Memory B cell (primary cell): Measurements from ENCODE around the gene PLD1.

Source experiments
- ATAC-seq: fragments of 150-1000 bp; cut with Tn5 transposase; 2 replicates; pipeline ENCODE4 v1.10.0; 2021; ENCODE audit warnings: low read depth, mild to moderate bottlenecking, moderate library complexity
- DNase-seq, 2 donors: peaks; one replicate each; pipeline ENCODE4 v3.0.0; 2022; ENCODE audit warnings: low spot score in 2 of 2
- H3K27ac Mint-ChIP-seq: one replicate; pipeline ENCODE4 v1.8.0; 2022; ENCODE audit warnings: mild to moderate bottlenecking, moderate library complexity, mixed read lengths
- H3K27me3 Mint-ChIP-seq: one replicate; pipeline ENCODE4 v1.8.0; 2022; ENCODE audit warnings: mixed read lengths
- H3K36me3 Mint-ChIP-seq: one replicate; pipeline ENCODE4 v1.8.0; 2022; ENCODE audit warnings: mild to moderate bottlenecking, mixed read lengths
- H3K4me1 Mint-ChIP-seq: one replicate; pipeline ENCODE4 v1.8.0; 2022; ENCODE audit warnings: mixed read lengths
- H3K4me3 Mint-ChIP-seq: one replicate; pipeline ENCODE4 v1.8.0; 2022; ENCODE audit warnings: mild to moderate bottlenecking, moderate library complexity, mixed read lengths
- H3K9me3 Mint-ChIP-seq: one replicate; pipeline ENCODE4 v1.8.0; 2022; ENCODE audit warnings: mixed read lengths

PLD1 gene

DNA sequence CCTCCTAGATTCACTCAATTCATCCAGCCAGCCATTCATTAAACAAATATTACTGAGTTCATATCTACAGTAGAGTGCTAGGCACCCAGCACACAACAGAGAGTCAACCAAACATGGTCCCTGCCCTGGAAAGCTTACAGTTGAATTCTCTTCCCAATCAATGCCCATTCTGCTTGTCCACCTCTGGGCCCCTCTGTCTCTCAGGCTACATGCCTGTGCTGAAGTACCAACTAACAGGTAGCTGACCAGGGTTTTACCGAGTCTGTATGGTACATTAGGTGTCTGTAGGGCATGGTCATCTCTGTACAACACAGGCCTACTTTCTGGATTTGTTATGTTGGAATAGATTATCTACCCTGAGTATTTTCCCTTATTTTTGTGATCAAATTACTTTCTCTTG, 23.3 kb downstream of the PLD1 start:
- H3K9me3 Mint-ChIP-seq: no peaks in the 10 kb centered on the region
- H3K36me3 Mint-ChIP-seq: no peaks in the 10 kb centered on the region
- no peak overlapping the region for H3K27ac Mint-ChIP-seq
- ATAC-seq: no peak
- DNase-seq: no peak
- H3K4me1 Mint-ChIP-seq: no peaks in the 10 kb centered on the region
- peaks cover 1% of the 10 kb centered on the region for H3K27me3 Mint-ChIP-seq
- no peak overlapping the region for H3K4me3 Mint-ChIP-seq

DNA sequence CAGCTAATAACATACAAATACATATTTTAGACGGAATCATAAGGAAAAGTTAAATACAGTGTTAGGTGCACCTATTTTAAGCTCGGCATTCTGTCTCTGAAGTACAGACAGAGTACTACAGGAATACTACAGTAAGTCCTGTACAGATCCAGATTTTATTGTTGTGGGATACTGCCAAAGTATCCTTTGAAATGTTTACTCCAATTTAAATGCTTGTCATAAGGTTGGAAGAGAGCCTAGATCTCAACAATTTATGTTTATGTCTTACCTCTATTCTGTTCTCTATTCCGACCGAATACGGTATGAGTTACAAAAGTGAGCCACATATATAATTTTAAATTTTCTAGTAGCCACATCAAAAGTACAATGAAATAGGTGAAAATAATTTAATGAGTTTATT, 25.3 kb downstream of the PLD1 start:
- H3K9me3 Mint-ChIP-seq: no peaks in the 10 kb centered on the region

DNA sequence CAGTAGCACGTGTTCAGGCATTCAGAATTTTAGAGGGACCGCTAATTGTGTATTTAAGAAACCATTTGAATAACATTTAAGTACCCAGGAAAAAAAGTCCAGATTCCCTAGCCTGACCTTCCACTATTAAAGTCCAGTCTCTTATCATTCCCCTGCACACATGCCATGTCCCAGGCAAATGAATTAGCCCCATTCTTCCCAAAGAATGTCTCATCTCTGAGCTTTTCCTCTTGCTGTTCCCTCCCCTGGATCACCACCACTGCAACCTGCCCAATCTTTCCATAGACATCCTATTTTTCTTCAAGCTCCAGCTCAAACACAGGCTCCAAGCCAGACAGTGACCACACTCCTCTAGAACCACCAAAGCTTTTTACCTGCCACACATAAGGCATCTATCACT, 25.9 kb downstream of the PLD1 start:
- no peak for ATAC-seq
- Mint-ChIP-seq H3K4me3 (no peak overlapping the region), H3K4me1 (no peaks in the 10 kb centered on the region), H3K27ac (no peak overlapping the region), H3K27me3 (no peaks in the 10 kb centered on the region), H3K9me3 (no peaks in the 10 kb centered on the region), H3K36me3 (no peaks in the 10 kb centered on the region)
- DNase-seq: no peak

More for the DNA sequence above, 25.3 kb downstream of the PLD1 start:
- no peaks in the 10 kb centered on the region for H3K4me1 Mint-ChIP-seq
- no peaks in the 10 kb centered on the region for H3K36me3 Mint-ChIP-seq
- no peak for DNase-seq
- ATAC-seq: no peak
- H3K27ac Mint-ChIP-seq: no peak overlapping the region
- no peaks in the 10 kb centered on the region for H3K27me3 Mint-ChIP-seq
- no peak overlapping the region for H3K4me3 Mint-ChIP-seq

DNA sequence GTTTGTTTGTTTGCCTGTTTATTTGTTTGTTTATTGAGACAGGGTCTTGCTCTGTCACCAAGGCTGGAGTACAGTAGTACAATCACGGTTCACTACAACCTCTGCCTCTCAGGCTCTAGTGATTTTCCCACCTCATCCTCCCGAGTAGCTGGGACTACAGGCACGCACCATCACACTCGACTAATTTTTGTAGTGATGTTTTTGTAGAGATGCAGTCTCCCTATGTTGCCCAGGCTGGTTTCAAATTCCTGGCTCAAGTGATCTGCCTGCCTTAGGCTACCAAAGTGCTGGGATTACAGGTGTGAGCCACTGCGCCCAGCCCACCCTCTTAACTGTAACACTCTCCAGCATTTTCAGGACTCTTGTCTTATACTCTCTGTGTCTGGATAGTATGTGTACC, 26.7 kb downstream of the PLD1 start:
- H3K27me3 Mint-ChIP-seq: peaks cover 2% of the 10 kb centered on the region
- no peak for ATAC-seq
- no peaks in the 10 kb centered on the region for H3K36me3 Mint-ChIP-seq
- no peak overlapping the region for H3K27ac Mint-ChIP-seq
- DNase-seq: no peak
- H3K4me1 Mint-ChIP-seq: no peaks in the 10 kb centered on the region
- H3K4me3 Mint-ChIP-seq: no peak overlapping the region
- no peaks in the 10 kb centered on the region for H3K9me3 Mint-ChIP-seq

DNA sequence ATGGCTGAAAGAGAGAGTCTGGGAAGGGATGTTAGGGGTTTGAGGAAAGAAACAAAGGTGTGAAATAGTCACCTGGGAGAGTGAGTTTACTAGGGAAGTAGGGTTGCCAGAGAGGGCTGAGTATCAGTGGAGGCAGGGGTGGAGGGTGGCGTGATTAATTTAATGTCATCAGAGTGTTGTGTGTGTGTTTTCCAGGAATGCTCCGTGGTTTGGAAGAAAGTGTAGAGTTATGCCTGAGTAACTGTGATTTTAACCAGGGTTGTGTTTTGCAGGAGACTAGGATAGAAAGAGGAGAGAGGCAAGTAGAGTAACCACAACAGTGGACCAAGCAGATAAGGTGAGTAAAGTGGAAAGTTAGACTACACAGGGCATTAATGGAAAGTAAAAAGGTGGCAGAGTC, 27.2 kb downstream of the PLD1 start:
- Mint-ChIP-seq H3K36me3 (no peaks in the 10 kb centered on the region), H3K27ac (no peak overlapping the region), H3K9me3 (no peaks in the 10 kb centered on the region), H3K27me3 (peaks cover 2% of the 10 kb centered on the region), H3K4me1 (no peaks in the 10 kb centered on the region), H3K4me3 (no peak overlapping the region)
- DNase-seq (no peak), ATAC-seq (no peak)

DNA sequence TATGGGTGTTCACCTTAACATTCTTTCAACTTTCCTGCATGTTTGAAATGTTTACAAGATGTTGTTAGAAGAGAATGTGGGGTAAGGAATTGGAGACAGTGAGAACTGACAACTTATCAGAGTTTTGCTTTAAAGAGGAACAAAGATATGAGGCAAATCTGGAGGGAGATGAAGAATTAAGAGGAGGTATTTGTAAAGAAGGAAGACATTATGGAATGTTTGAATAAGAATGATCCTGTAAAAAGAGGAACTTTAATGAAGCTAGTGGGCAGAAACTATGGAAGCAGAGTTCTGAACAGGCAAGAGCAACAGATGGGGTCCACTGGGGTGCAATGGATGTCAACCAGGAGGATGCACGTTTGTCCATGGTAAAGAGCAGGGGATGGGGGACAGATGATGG, 27.7 kb downstream of the PLD1 start:
- no peak for ATAC-seq
- Mint-ChIP-seq H3K27me3 (peaks cover 2% of the 10 kb centered on the region), H3K27ac (no peak overlapping the region), H3K4me1 (no peaks in the 10 kb centered on the region), H3K9me3 (no peaks in the 10 kb centered on the region), H3K36me3 (no peaks in the 10 kb centered on the region), H3K4me3 (no peak overlapping the region)
- DNase-seq: no peak

DNA sequence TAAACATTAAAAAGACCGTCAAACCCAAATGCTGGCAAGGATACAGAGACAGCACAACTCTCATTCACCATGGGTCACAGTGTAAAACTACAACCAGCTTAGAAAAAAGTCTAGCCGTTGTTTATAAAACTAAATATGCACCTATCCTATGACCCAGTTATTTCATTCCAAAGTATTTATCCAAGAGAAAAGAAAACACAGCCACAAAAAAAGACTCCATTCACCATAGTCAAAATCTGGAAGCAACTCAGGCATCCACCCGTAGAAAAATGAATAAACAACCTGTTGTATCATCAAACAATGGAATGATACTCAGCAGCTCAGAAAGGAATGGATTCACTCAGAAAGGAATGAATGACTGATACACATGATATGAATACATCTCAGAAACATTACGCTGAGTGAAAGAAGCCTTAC, 28.6 kb downstream of the PLD1 start:
- Mint-ChIP-seq H3K4me1 (no peaks in the 10 kb centered on the region), H3K36me3 (no peaks in the 10 kb centered on the region), H3K27me3 (peaks cover 2% of the 10 kb centered on the region), H3K27ac (no peak overlapping the region), H3K9me3 (no peaks in the 10 kb centered on the region), H3K4me3 (no peak overlapping the region)
- no peak for ATAC-seq
- no peak for DNase-seq

DNA sequence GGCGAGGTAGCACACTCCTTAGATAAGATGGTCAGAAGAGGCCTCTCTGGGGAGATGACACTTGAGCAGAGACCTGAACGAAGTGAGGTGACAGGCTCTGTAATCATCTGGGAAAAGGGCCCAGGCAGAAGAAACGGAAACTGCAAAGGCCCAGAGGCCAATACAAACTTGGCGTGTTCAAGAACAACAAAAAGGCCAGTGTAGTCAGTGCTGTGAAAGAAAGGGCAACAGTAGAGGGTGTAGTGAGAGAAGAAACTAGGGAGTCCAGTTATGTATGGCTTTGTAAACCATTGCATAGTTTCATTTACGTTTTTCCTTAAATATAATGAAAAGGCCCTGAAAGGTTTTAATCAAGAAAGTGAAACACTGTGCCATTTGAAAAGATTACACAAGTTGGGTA, 31.8 kb downstream of the PLD1 start:
- Mint-ChIP-seq H3K36me3 (no peaks in the 10 kb centered on the region), H3K4me1 (no peaks in the 10 kb centered on the region), H3K27ac (no peak overlapping the region), H3K9me3 (no peaks in the 10 kb centered on the region), H3K4me3 (no peak overlapping the region), H3K27me3 (peaks cover 4% of the 10 kb centered on the region)
- no peak for ATAC-seq
- no peak for DNase-seq

DNA sequence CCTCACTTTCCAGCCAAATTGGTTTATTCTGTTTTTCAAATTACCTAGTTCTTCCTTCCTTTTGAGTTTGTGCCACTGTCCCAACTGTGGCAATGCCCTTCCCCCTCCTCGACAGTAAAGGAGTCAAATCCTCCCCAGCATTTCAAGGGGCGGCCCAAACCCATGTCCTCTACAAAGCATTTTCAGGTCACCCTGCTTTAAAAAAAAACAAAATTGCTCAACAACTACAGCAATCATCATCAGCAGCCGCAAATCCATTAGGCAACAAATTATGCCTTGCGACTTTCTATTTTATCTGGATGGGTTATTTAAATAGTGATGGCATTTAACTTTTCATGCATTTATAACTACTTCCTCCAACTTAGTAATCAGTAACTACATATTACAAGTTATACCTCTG, 32.7 kb downstream of the PLD1 start:
- H3K4me3 Mint-ChIP-seq: no peak overlapping the region
- ATAC-seq: no peak
- peaks cover 4% of the 10 kb centered on the region for H3K27me3 Mint-ChIP-seq
- H3K36me3 Mint-ChIP-seq: no peaks in the 10 kb centered on the region
- no peak overlapping the region for H3K27ac Mint-ChIP-seq
- H3K4me1 Mint-ChIP-seq: no peaks in the 10 kb centered on the region
- DNase-seq: no peak
- H3K9me3 Mint-ChIP-seq: no peaks in the 10 kb centered on the region

DNA sequence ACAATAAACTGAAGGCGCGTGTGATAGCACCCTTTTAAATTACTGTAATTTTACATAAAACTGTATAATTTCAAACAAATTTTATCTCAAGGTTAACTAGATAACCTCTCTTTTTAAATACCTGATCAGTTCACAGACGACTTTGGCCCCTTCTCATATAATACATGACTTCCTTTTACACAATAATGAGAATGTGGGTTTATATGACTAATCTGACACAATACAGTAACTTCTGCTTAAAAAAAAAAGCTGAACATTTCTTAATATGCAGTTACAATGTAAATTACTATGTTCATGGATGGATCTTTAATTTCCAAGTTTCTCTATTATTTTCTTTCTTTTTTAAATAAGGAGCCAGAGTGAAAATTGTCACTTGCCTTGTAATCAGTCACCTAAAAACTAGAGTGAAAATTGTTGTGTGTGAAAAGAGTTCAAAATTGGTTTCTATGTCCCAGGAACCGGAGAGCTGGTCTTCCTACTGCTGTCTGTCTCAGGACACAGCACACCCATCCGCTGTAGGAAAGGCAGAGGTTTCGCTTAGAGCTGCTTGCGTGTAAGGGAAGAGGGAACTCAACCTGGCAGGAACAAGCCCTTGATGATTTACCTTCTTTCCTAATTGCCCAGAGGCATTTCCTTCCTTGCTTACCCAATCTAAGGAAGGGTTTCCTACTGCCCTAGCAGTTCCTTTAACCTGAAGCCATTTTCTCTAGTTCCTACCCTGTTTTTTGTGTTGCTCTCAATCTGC, 33.3 kb downstream of the PLD1 start:
- Mint-ChIP-seq H3K27me3 (peaks cover 4% of the 10 kb centered on the region), H3K9me3 (no peaks in the 10 kb centered on the region), H3K4me1 (no peaks in the 10 kb centered on the region), H3K4me3 (no peak overlapping the region), H3K27ac (no peak overlapping the region), H3K36me3 (no peaks in the 10 kb centered on the region)
- no peak for ATAC-seq
- DNase-seq: no peak

DNA sequence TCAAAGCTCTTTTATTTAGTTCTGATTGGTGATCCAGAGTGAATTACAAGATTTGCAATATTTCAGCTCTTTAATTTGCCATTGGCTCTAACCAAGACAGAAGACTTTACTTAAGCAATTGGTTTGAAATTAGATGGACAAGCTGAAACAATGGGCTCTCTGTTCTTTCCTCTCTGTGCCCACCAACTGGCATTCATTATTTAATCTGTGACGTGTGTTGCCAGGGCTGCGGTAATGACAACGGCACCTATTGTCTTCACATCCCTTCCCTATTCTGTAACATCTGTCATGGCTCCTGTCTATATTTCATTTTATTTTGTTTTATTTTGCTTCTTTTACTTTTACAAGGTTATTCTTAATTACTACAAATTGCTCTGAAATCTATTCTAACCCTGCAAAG, 33.9 kb downstream of the PLD1 start:
- no peaks in the 10 kb centered on the region for H3K9me3 Mint-ChIP-seq
- H3K36me3 Mint-ChIP-seq: no peaks in the 10 kb centered on the region
- no peak for ATAC-seq

DNA sequence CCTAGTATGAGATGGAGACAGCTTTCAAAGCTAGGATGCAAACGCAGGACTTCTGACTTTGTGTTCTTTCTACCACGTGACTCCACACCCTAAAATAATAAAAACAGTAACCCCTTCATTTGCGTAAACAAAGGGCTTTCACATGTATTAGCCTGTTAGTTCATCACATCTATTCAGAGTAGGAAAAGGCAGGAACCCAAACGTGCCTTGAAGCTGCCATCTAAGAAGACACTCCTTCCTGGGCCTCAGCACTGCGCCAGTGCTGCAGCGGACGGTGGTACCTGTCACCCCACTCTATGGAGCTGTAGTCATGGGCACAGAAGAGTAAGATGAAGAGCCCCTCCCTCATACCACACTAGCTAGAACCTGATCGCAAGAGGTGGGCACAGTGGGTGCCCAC, 34.3 kb downstream of the PLD1 start:
- H3K9me3 Mint-ChIP-seq: no peaks in the 10 kb centered on the region
- DNase-seq (no peak), ATAC-seq (no peak)
- peaks cover 4% of the 10 kb centered on the region for H3K27me3 Mint-ChIP-seq
- H3K4me1 Mint-ChIP-seq: no peaks in the 10 kb centered on the region
- no peak overlapping the region for H3K27ac Mint-ChIP-seq
- H3K4me3 Mint-ChIP-seq: no peak overlapping the region
- no peaks in the 10 kb centered on the region for H3K36me3 Mint-ChIP-seq

More for the DNA sequence above, 33.9 kb downstream of the PLD1 start:
- no peaks in the 10 kb centered on the region for H3K4me1 Mint-ChIP-seq
- H3K27me3 Mint-ChIP-seq: peaks cover 4% of the 10 kb centered on the region
- H3K4me3 Mint-ChIP-seq: no peak overlapping the region
- no peak overlapping the region for H3K27ac Mint-ChIP-seq
- no peak for DNase-seq

DNA sequence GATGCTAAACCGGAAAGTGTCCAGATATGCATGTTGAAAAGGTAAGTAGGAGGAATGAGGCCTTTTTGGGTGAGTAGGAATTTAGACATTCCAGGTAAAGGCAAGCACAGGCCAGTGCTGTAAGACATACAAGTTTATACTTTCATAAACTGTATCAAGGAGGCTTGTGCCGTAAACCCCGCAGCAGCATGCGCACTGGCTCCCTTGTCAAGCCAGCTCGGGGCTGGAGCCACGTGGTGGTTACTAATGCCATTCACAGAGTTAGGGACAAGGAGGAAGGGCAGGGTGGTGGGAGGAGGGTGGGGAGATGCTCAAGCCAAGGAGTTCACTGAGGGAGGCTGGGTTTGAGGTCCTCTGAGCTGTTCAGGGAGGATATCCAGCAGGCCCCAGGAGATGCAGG, 35.8 kb downstream of the PLD1 start:
- no peak overlapping the region for H3K4me3 Mint-ChIP-seq
- H3K27me3 Mint-ChIP-seq: peaks cover 4% of the 10 kb centered on the region
- no peaks in the 10 kb centered on the region for H3K9me3 Mint-ChIP-seq
- no peaks in the 10 kb centered on the region for H3K36me3 Mint-ChIP-seq
- H3K4me1 Mint-ChIP-seq: no peaks in the 10 kb centered on the region
- no peak for DNase-seq
- ATAC-seq: no peak
- no peak overlapping the region for H3K27ac Mint-ChIP-seq

DNA sequence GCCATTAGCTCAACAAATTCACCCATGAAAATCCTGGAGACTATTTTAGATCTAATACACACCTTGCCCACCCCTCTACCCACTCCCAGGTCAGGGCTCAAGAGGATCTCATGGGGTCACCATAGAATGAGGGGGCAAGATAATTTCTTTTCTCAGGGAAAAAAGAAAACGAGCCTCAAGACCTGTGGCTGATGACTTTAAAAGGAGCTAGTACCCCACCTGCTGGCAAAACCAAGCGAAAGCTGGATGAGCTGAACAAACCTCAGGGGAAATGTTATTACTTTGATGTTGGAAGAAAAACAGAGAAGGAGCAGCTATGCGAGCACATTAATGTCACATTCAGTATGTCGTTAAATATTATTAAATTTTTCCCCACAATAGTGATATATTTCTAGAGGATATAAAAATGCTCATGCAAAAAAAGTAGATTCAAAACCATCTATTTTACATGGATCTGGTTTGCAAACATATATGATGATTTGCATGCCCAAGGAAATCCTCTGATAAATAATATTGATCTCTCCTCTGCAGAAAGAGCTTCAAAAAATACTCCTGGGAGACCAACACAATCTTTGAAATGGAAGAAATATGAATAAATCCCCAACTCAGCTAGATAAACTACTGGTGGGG, 37.7 kb downstream of the PLD1 start:
- H3K27ac Mint-ChIP-seq: no peak overlapping the region
- H3K4me3 Mint-ChIP-seq: no peak overlapping the region
- H3K9me3 Mint-ChIP-seq: no peaks in the 10 kb centered on the region
- H3K4me1 Mint-ChIP-seq: no peaks in the 10 kb centered on the region
- ATAC-seq: no peak
- H3K36me3 Mint-ChIP-seq: no peaks in the 10 kb centered on the region
- H3K27me3 Mint-ChIP-seq: peaks cover 2% of the 10 kb centered on the region
- DNase-seq: no peak
